Ovary (tissue), 9 donors: ENCODE measurements around the gene COL25A1. TPM values are rescaled to one million over a fixed set of nuclear protein-coding genes. Genes with fewer than 3 reads are reported as not detected.

Source experiments
- DNase-seq, 5 donors: peaks; one replicate each; pipeline ENCODE4 v3.0.0-alpha.2; 2019 to 2020
- H3K27ac ChIP-seq, 2 donors: fragments of 200-600 bp; one replicate each; pipeline versions ENCODE4 v1.5.1 to v1.8.0; 2019 to 2022
- H3K27me3 ChIP-seq: fragments of 200-600 bp; one replicate; pipeline ENCODE4 v1.8.0; 2022
- H3K36me3 ChIP-seq: fragments of 200-600 bp; sonication (generic); one replicate; pipeline ENCODE4 v1.5.1; 2019
- H3K4me1 ChIP-seq: one replicate; pipeline ENCODE4 v1.8.1; 2013; ENCODE audit warnings: mild to moderate bottlenecking, moderate library complexity; ENCODE audit not compliant: insufficient read depth
- H3K4me3 ChIP-seq: fragments of 200-600 bp; sonication (generic); one replicate; pipeline ENCODE4 v1.5.1; 2017
- H3K9me3 ChIP-seq, 2 donors: fragments of 200-600 bp in 1 of 2; sonication (generic) in 1 of 2; one replicate each; pipeline versions ENCODE4 v1.5.1 to v1.8.1; 2013 to 2019; ENCODE audit warnings: mild to moderate bottlenecking in 1 of 2, moderate library complexity in 1 of 2
- CTCF ChIP-seq, 3 donors: fragments of 450-650 bp in 2 of 3; fragments of 200-600 bp in 1 of 3; IDR thresholded peaks; one replicate each; pipeline versions ENCODE4 v1.5.1 to v1.8.0; 2016 to 2022; ENCODE audit warnings: antibody characterized with exemption in 3 of 3, mild to moderate bottlenecking in 1 of 3
- EP300 ChIP-seq: sonication (generic); formaldehyde crosslinking; IDR thresholded peaks from one replicate; pipeline ENCODE4 v1.6.1; 2017; ENCODE audit warnings: antibody characterized with exemption
- POLR2A ChIP-seq: fragments of 450-650 bp; IDR thresholded peaks from one replicate; pipeline ENCODE4 v1.6.1; 2017; ENCODE audit warnings: antibody characterized with exemption, mild to moderate bottlenecking, moderate library complexity
- WGBS, 3 donors: extraction: QIAGEN DNeasy Blood & Tissue Kit in 1 of 3; methylation state at CpG; one replicate each; pipeline versions ENCODE4 v1.1.5 to v1.1.7; 2013 to 2017; 5-methylcytosine and 5-hydroxymethylcytosine counted together
- intact Hi-C, 4 donors: fragments of 100-400 bp; cut with DNase I; formaldehyde crosslinking; loops; one replicate each; pipeline versions ENCODE4 v1.11.0 to v1.15.1; 2022 to 2023
- polyA plus RNA-seq, 2 donors: library from polyadenylated mRNA; stranded (reverse); fragments of 200-250 nt in 1 of 2; fragments of 350-450 nt in 1 of 2; fragmentation: Illumina TruSeq in 1 of 2; extraction: RNeasy Lipid Tissue Mini Kit (QIAGEN cat#74804) in 1 of 2; gene quantifications; one replicate each; pipeline ENCODE4 v1.2.3, GENCODE V29; 2013 to 2014
- total RNA-seq, 7 donors: library from RNA; depleted of rRNA in 2 of 7; stranded (reverse); fragments of >200 nt in 2 of 7; fragmentation: NEBNext Ultra II Directional in 3 of 7; extraction: Animal tissue kit (Norgen Biotek cat#: 25700) in 3 of 7; gene quantifications; one replicate each; pipeline versions ENCODE4 v1.1.0 to v1.2.4, GENCODE V29; 2016 to 2023
- donor health status: DM: no; HTN: no; CAD: no; lungs with moderate emphysema.
- donor health status: DM: no; HTN: no; CAD: no.
- donor health status: Bipolar disorder and iron deficiency.
- donor health status: DM: yes; HTN: yes; CAD: no.
- donor health status: DM: no; HTN: no; CAD: no.
- donor health status: DM: yes; HTN: yes; CAD: no.

COL25A1 gene
- total and polyA plus RNA-seq, 9 donors, result 0.25 to 3.2 (median 0.77) TPM

GRCh38 chr4:108831886-108832285 lies 470.6 kb downstream of the COL25A1 start:
- intact Hi-C loops, result loop anchor here (5.0 to 10.0 kb wide), 2 partner anchors 573 to 575 kb away; no protein-coding TSS in a partner anchor
- Histone ChIP-seq H3K4me3 (no peak overlapping the region), H3K4me1 (no peaks in the 10 kb centered on the region), H3K27me3 (no peaks in the 10 kb centered on the region), H3K36me3 (no peaks in the 10 kb centered on the region), H3K9me3 (no peaks in the 10 kb centered on the region), H3K27ac (no peak overlapping the region)
- 36 to 52% (median 48%) methylated on average over 3 of the region's 3 CpGs for WGBS, 3 donors
- TF ChIP-seq POLR2A (no peak), EP300 (no peak), CTCF (IDR thresholded peaks at IDR 0.05) (no peak)
- DNase-seq, result no peak

GRCh38 chr4:108831291-108831690 lies 471.2 kb downstream of the COL25A1 start:
- WGBS, 3 donors, result 92 to 99% (median 95%) methylated on average over 1 of the region's 1 CpG
- no peak for DNase-seq
- TF ChIP-seq POLR2A (no peak), EP300 (no peak), CTCF (IDR thresholded peaks at IDR 0.05) (no peak)
- H3K4me3 ChIP-seq, result no peak overlapping the region
- no peaks in the 10 kb centered on the region for H3K27me3 ChIP-seq
- H3K27ac ChIP-seq, result no peak overlapping the region
- no peaks in the 10 kb centered on the region for H3K9me3 ChIP-seq
- H3K36me3 ChIP-seq, result no peaks in the 10 kb centered on the region
- H3K4me1 ChIP-seq, result no peaks in the 10 kb centered on the region
- intact Hi-C loops, result loop anchor here (5.0 to 10.0 kb wide), 2 partner anchors 574 to 576 kb away; no protein-coding TSS in a partner anchor

- H3K27ac ChIP-seq, result no peak overlapping the region
- no peak overlapping the region for H3K4me3 ChIP-seq
- WGBS, 3 donors, result 51 to 52% (median 51%) methylated on average over 4 of the region's 4 CpGs
- H3K9me3 ChIP-seq, result no peaks in the 10 kb centered on the region
- TF ChIP-seq POLR2A, result no peak
- no peak for TF ChIP-seq CTCF (IDR thresholded peaks at IDR 0.05)
- DNase-seq, result no peak
- H3K36me3 ChIP-seq, result no peaks in the 10 kb centered on the region
- H3K27me3 ChIP-seq, result no peaks in the 10 kb centered on the region
- intact Hi-C loops, result loop anchor here (5.0 to 10.0 kb wide), 2 partner anchors 574 to 577 kb away; no protein-coding TSS in a partner anchor
- H3K4me1 ChIP-seq, result no peaks in the 10 kb centered on the region
Observed at GRCh38 chr4:108830509-108831244, 471.8 kb downstream of the COL25A1 start.

- TF ChIP-seq EP300 (no peak), CTCF (IDR thresholded peaks at IDR 0.05) (no peak), POLR2A (no peak)
- WGBS, 3 donors, result 62 to 69% (median 64%) methylated on average over 4 of the region's 4 CpGs
- no peaks in the 10 kb centered on the region for H3K4me1 ChIP-seq
- no peak overlapping the region for H3K27ac ChIP-seq
- intact Hi-C loops, result loop anchor here (5.0 to 10.0 kb wide), 2 partner anchors 575 to 577 kb away; no protein-coding TSS in a partner anchor
- H3K9me3 ChIP-seq, result no peaks in the 10 kb centered on the region
- H3K4me3 ChIP-seq, result no peak overlapping the region
- DNase-seq, result no peak
- H3K27me3 ChIP-seq, result no peaks in the 10 kb centered on the region
- H3K36me3 ChIP-seq, result no peaks in the 10 kb centered on the region
Observed at GRCh38 chr4:108829966-108830492, 472.4 kb downstream of the COL25A1 start.
